Neural progenitor cell (in vitro differentiated cells): Measurements from ENCODE around the gene REEP1. TPM values are rescaled to one million over a fixed set of nuclear protein-coding genes. Genes with fewer than 3 reads are reported as not detected.

Experiments
- DNase-seq: peaks from one replicate; pipeline ENCODE4 v3.0.0-alpha.2; 2016; ENCODE audit warnings: low spot score
- H2AFZ ChIP-seq: fragments of 200-600 bp; sonication (generic); replicated peaks from 2 replicates; pipeline ENCODE4 v1.6.1; 2016; ENCODE audit warnings: antibody characterized with exemption
- H3F3A ChIP-seq: fragments of 200-600 bp; sonication (generic); 2 replicates; pipeline ENCODE4 v1.6.1; 2016; ENCODE audit warnings: antibody characterized with exemption, low read depth
- H3K27ac ChIP-seq: fragments of 200-600 bp; sonication (generic); 2 replicates; pipeline ENCODE4 v1.5.1; 2016; ENCODE audit warnings: mild to moderate bottlenecking
- H3K27me3 ChIP-seq: fragments of 200-600 bp; sonication (generic); 2 replicates; pipeline ENCODE4 v1.6.1; 2016; ENCODE audit warnings: mild to moderate bottlenecking, moderate library complexity
- H3K36me3 ChIP-seq: fragments of 200-600 bp; sonication (generic); 2 replicates; pipeline ENCODE4 v1.5.1; 2016
- H3K4me1 ChIP-seq: fragments of 200-600 bp; sonication (generic); 2 replicates; pipeline ENCODE4 v1.6.1; 2016; ENCODE audit warnings: mixed run types
- H3K4me2 ChIP-seq: fragments of 200-600 bp; sonication (generic); 2 replicates; pipeline ENCODE4 v1.6.1; 2016
- H3K4me3 ChIP-seq: fragments of 200-600 bp; sonication (generic); 2 replicates; pipeline ENCODE4 v1.5.1; 2016
- H3K79me2 ChIP-seq: fragments of 200-600 bp; sonication (generic); 2 replicates; pipeline ENCODE4 v1.6.1; 2016; ENCODE audit warnings: low read depth
- H3K9ac ChIP-seq: fragments of 200-600 bp; sonication (generic); 2 replicates; pipeline ENCODE4 v1.6.1; 2016
- H3K9me3 ChIP-seq: fragments of 200-600 bp; sonication (generic); 2 replicates; pipeline ENCODE4 v1.5.1; 2016; ENCODE audit warnings: low read depth
- H4K20me1 ChIP-seq: fragments of 200-600 bp; sonication (generic); 2 replicates; pipeline ENCODE4 v1.6.1; 2016; ENCODE audit warnings: low read depth
- H3K27ac Mint-ChIP-seq: 3 replicates; pipeline ENCODE4 v1.8.0; 2021; ENCODE audit warnings: mixed read lengths
- H3K27me3 Mint-ChIP-seq: 2 replicates; pipeline ENCODE4 v1.8.0; 2022; ENCODE audit warnings: low read depth, mild to moderate bottlenecking, inconsistent platforms, moderate library complexity, mixed read lengths; ENCODE audit not compliant: insufficient read depth
- H3K36me3 Mint-ChIP-seq: 3 replicates; pipeline ENCODE4 v1.8.0; 2021; ENCODE audit warnings: mixed read lengths
- H3K4me1 Mint-ChIP-seq: 3 replicates; pipeline ENCODE4 v1.8.0; 2021; ENCODE audit warnings: mixed read lengths
- H3K4me3 Mint-ChIP-seq: 3 replicates; pipeline ENCODE4 v1.8.0; 2021; ENCODE audit warnings: mild to moderate bottlenecking, moderate library complexity, mixed read lengths
- H3K9me3 Mint-ChIP-seq: 3 replicates; pipeline ENCODE4 v1.8.0; 2020; ENCODE audit warnings: mixed read lengths
- CTCF ChIP-seq: fragments of 200-600 bp; sonication (generic); IDR thresholded peaks from 2 replicates; pipeline ENCODE4 v1.5.1; 2017; ENCODE audit warnings: antibody characterized with exemption, mild to moderate bottlenecking
- EZH2 ChIP-seq: fragments of 200-600 bp; sonication (generic); IDR thresholded peaks from 2 replicates; pipeline ENCODE4 v1.6.1; 2017; ENCODE audit warnings: antibody characterized with exemption, mild to moderate bottlenecking, moderate library complexity
- EZH2phosphoT487 ChIP-seq: fragments of 200-600 bp; sonication (generic); IDR thresholded peaks from 2 replicates; pipeline ENCODE4 v1.6.1; 2017; ENCODE audit warnings: antibody characterized with exemption
- total RNA-seq: library from RNA; depleted of rRNA; stranded (reverse); fragments of >200 nt; gene quantifications from 2 replicates; pipeline ENCODE4 v1.2.3, GENCODE V29; 2015; ENCODE audit warnings: low replicate concordance

The REEP1 gene
- total RNA-seq, 1 donor from 2014 or later, result 0.88 TPM

- H3K4me1 ChIP-seq, result peaks cover 28% of the 10 kb centered on the region
- no peak overlapping the region for H3K27ac ChIP-seq
- no peaks in the 10 kb centered on the region for H3K36me3 Mint-ChIP-seq
- H3K4me1 Mint-ChIP-seq, result peaks cover 31% of the 10 kb centered on the region
- H3K79me2 ChIP-seq, result no peaks in the 10 kb centered on the region
- no peaks in the 10 kb centered on the region for H3K9me3 ChIP-seq
- peaks cover 12% of the 10 kb centered on the region for H4K20me1 ChIP-seq
- H3K27ac Mint-ChIP-seq, result no peak overlapping the region
- H3K9ac ChIP-seq, result no peak overlapping the region
- no peak for DNase-seq
- H3K4me2 ChIP-seq, result no peak overlapping the region
- H3K4me3 Mint-ChIP-seq, result no peak overlapping the region
- H3K36me3 ChIP-seq, result no peaks in the 10 kb centered on the region
- TF ChIP-seq CTCF (no peak), EZH2 (no peak), EZH2phosphoT487 (no peak)
- peaks cover 6% of the 10 kb centered on the region for H3K27me3 Mint-ChIP-seq
- H3K4me3 ChIP-seq, result no peak overlapping the region
- H3K9me3 Mint-ChIP-seq, result no peaks in the 10 kb centered on the region
- H2AFZ ChIP-seq, result no peak overlapping the region
- H3F3A ChIP-seq, result peaks cover 13% of the 10 kb centered on the region
- H3K27me3 ChIP-seq, result peaks cover 30% of the 10 kb centered on the region
These were observed 56.2 kb downstream of the REEP1 start for GRCh38 chr2:86281066-86281700.

GRCh38 chr2:86280191-86280667, 57.2 kb downstream of the REEP1 start:
- Histone ChIP-seq H3K9me3 (no peaks in the 10 kb centered on the region), H3K4me1 (peaks cover 18% of the 10 kb centered on the region), H4K20me1 (peaks cover 7% of the 10 kb centered on the region), H3K4me3 (no peak overlapping the region), H3K9ac (no peak overlapping the region), H3K36me3 (no peaks in the 10 kb centered on the region), H3K4me2 (no peak overlapping the region), H3K27ac (no peak overlapping the region), H3F3A (peaks cover 8% of the 10 kb centered on the region), H3K79me2 (no peaks in the 10 kb centered on the region), H3K27me3 (peaks cover 28% of the 10 kb centered on the region), H2AFZ (no peak overlapping the region)
- Mint-ChIP-seq H3K9me3 (no peaks in the 10 kb centered on the region), H3K4me1 (peaks cover 31% of the 10 kb centered on the region), H3K27me3 (peaks cover 6% of the 10 kb centered on the region), H3K4me3 (no peak overlapping the region), H3K36me3 (no peaks in the 10 kb centered on the region), H3K27ac (no peak overlapping the region)
- no peak for TF ChIP-seq EZH2phosphoT487
- no peak for TF ChIP-seq CTCF
- TF ChIP-seq EZH2, result no peak
- DNase-seq, result no peak

- H3K4me3 Mint-ChIP-seq, result no peak overlapping the region
- Histone ChIP-seq H3K9ac (no peak overlapping the region), H3K79me2 (no peaks in the 10 kb centered on the region), H3K27me3 (no peaks in the 10 kb centered on the region), H3K4me3 (no peak overlapping the region), H3K27ac (no peak overlapping the region), H3K36me3 (peaks cover 4% of the 10 kb centered on the region), H3F3A (no peaks in the 10 kb centered on the region), H3K9me3 (peaks cover 5% of the 10 kb centered on the region), H3K4me2 (no peak overlapping the region), H2AFZ (no peak overlapping the region), H4K20me1 (no peaks in the 10 kb centered on the region), H3K4me1 (no peaks in the 10 kb centered on the region)
- TF ChIP-seq EZH2 (no peak), EZH2phosphoT487 (no peak), CTCF (no peak)
- no peak overlapping the region for H3K27ac Mint-ChIP-seq
- H3K36me3 Mint-ChIP-seq, result peaks cover 3% of the 10 kb centered on the region
- H3K27me3 Mint-ChIP-seq, result peaks cover 8% of the 10 kb centered on the region
- H3K9me3 Mint-ChIP-seq, result peaks cover 16% of the 10 kb centered on the region
- H3K4me1 Mint-ChIP-seq, result peaks cover 7% of the 10 kb centered on the region
- no peak for DNase-seq
These were observed 61.5 kb downstream of the REEP1 start for GRCh38 chr2:86275962-86276361.
